HEK293 (cell line): ENCODE results near the gene KLHL21.
A peak's percentile ranks its signal among the peaks of the same experiment; 100 is the strongest.

ENCODE experiments used
- KLF1 ChIP-seq: fragments of 450-650 bp; formaldehyde crosslinking; IDR thresholded peaks from 2 replicates; pipeline ENCODE4 v1.5.1; 2016; ENCODE audit warnings: missing biosample characterization, missing genetic modification characterization
- YY1 ChIP-seq: fragments of 450-650 bp; formaldehyde crosslinking; IDR thresholded peaks from 2 replicates; pipeline ENCODE4 v1.5.1; 2018; ENCODE audit warnings: missing biosample characterization, missing genetic modification characterization
- ZFP41 ChIP-seq: fragments of 450-650 bp; formaldehyde crosslinking; IDR thresholded peaks from 2 replicates; pipeline ENCODE4 v1.5.1; 2016; ENCODE audit warnings: missing biosample characterization, missing genetic modification characterization, borderline replicate concordance
- ZNF121 ChIP-seq: fragments of 450-650 bp; formaldehyde crosslinking; IDR thresholded peaks from 2 replicates; pipeline ENCODE4 v1.5.1; 2016; ENCODE audit warnings: missing biosample characterization, missing genetic modification characterization
- ZNF138 ChIP-seq: fragments of 450-650 bp; formaldehyde crosslinking; IDR thresholded peaks from 2 replicates; pipeline ENCODE4 v1.5.1; 2016; ENCODE audit warnings: missing biosample characterization, missing genetic modification characterization, borderline replicate concordance
- ZNF544 ChIP-seq: fragments of 450-650 bp; formaldehyde crosslinking; IDR thresholded peaks from 2 replicates; pipeline ENCODE4 v1.5.0; 2017; ENCODE audit warnings: missing biosample characterization, missing genetic modification characterization
- TF ChIP-seq, protein P1 (sequence below): fragments of 450-650 bp; formaldehyde crosslinking; IDR thresholded peaks from 2 replicates; pipeline ENCODE4 v1.5.1; 2016; ENCODE audit warnings: missing biosample characterization, missing genetic modification characterization

DNA sequence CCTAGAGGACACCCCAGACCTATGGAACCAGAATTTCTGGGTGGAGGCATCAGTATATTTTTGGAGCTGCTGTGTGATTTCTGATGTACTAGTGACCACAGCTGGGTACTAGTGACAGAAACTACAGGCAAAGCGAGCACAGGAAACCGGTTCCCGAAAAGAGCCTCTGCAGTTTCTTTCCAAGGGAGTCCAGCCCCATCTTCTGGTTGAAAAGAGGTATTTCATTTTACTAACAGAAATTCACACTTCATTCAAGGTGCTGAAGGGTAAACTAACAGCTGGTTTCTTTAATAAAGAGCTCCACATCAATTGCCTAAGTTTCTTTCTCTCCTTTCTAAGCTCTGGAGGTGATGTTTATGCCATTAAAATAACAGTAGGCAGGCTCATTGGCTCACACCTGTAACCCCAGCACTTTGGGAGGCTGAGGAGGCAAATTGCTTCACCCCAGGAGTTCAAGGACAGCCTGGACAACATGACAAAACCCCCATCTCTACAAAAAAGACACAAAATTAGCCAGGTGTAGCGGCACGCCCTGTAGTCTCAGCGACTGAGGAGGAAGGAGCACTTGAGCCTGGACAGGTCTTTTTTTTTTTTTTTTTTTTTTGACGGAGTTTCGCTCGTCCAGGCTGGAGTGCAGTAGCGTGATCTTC lies 44.0 kb upstream of the KLHL21 start:
- no peak for TF ChIP-seq ZFP41 (tag by site-specific recombination)
- no peak for TF ChIP-seq ZNF121
- no peak for TF ChIP-seq KLF1 (tag by site-specific recombination)
- TF ChIP-seq, protein P1, sequence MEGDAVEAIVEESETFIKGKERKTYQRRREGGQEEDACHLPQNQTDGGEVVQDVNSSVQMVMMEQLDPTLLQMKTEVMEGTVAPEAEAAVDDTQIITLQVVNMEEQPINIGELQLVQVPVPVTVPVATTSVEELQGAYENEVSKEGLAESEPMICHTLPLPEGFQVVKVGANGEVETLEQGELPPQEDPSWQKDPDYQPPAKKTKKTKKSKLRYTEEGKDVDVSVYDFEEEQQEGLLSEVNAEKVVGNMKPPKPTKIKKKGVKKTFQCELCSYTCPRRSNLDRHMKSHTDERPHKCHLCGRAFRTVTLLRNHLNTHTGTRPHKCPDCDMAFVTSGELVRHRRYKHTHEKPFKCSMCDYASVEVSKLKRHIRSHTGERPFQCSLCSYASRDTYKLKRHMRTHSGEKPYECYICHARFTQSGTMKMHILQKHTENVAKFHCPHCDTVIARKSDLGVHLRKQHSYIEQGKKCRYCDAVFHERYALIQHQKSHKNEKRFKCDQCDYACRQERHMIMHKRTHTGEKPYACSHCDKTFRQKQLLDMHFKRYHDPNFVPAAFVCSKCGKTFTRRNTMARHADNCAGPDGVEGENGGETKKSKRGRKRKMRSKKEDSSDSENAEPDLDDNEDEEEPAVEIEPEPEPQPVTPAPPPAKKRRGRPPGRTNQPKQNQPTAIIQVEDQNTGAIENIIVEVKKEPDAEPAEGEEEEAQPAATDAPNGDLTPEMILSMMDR (tag by site-specific recombination), result peak; percentile 41; the same call in 1 of the 2 replicates
- no peak for TF ChIP-seq ZNF544 (tag by site-specific recombination)
- TF ChIP-seq ZNF138 (tag by site-specific recombination), result no peak
- no peak for TF ChIP-seq YY1 (tag by site-specific recombination)
